Stimulated activated CD8-positive, alpha-beta memory T cell treated with anti-CD3 and anti-CD28 coated beads, Interleukin-4, amount 100 ng/mL, for 4 hours (primary cell): ENCODE data around the gene MED16.
"Not testable (repeated sequence)": the region's sequence is repeated elsewhere in the genome, so short reads cannot be mapped to it uniquely, and the experiment has no call there.

Experiments used
- DNase-seq, 2 donors: peaks; one replicate each; pipeline ENCODE4 v3.0.0-alpha.2; 2020; ENCODE audit warnings: low read depth in 2 of 2, low spot score in 1 of 2

MED16 gene

GRCh38 chr19:855142-855541 lies 37.8 kb downstream of the MED16 start:
- DNase-seq, result no peak

DNA sequence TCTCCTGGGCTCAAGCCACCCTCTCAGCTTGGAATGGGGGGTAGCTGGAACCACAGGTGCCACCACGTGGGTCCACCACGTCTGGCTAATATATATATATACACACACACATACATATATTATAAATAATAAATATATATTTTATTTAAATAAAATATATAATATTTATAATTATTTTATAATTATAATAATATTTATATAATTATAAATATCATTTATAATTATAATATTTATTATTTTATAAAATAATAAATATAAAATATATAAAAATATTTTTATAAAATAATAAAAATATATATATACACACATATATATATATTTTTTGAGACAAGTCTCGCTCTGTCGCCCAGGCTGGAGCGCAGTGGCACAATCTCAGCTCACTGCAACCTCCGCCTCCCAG lies 38.4 kb downstream of the MED16 start:
- no peak for DNase-seq

DNA sequence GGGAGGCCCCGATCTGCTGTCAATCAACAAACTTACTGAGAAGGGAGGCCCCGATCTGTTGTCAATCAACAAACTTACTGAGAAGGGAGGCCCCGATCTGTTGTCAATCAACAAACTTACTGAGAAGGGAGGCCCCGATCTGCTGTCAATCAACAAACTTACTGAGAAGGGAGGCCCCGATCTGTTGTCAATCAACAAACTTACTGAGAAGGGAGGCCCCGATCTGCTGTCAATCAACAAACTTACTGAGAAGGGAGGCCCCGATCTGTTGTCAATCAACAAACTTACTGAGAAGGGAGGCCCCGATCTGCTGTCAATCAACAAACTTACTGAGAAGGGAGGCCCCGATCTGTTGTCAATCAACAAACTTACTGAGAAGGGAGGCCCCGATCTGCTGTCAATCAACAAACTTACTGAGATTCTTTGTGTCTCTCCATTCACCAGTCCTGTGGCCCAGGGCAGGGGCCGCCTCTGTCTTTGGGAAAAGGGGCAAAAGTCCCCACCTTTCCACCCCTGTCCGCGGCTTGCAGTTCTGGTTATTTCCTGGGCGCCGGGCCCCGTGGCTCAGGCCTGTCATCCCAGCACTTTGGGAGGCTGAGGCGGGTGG lies 39.3 kb downstream of the MED16 start:
- not testable (repeated sequence) for DNase-seq

DNA sequence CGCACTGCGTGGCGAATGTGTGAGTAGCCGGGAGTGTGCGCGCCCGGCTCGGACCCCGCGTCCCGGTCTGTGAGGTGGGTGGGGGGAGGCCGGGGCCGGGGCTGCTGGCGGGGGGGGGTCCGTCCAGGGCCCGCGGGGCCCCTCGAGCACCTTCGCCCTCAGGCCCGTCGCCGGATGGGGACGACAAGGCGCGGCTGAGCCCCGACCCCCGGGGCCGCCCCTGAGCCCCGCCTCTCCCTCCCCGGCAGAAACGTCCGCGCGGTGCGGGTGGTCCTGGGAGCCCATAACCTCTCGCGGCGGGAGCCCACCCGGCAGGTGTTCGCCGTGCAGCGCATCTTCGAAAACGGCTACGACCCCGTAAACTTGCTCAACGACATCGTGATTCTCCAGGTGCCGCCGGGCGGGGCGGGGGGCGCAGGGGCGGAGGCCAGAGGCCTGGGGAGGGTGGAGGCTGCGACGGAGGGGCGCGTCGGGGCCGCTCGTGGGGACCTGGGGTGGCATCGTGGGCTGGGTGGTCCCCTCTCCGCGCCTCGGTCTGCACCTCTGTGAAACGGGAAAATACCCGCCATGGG lies 39.9 kb downstream of the MED16 start:
- DNase-seq, result no peak

DNA sequence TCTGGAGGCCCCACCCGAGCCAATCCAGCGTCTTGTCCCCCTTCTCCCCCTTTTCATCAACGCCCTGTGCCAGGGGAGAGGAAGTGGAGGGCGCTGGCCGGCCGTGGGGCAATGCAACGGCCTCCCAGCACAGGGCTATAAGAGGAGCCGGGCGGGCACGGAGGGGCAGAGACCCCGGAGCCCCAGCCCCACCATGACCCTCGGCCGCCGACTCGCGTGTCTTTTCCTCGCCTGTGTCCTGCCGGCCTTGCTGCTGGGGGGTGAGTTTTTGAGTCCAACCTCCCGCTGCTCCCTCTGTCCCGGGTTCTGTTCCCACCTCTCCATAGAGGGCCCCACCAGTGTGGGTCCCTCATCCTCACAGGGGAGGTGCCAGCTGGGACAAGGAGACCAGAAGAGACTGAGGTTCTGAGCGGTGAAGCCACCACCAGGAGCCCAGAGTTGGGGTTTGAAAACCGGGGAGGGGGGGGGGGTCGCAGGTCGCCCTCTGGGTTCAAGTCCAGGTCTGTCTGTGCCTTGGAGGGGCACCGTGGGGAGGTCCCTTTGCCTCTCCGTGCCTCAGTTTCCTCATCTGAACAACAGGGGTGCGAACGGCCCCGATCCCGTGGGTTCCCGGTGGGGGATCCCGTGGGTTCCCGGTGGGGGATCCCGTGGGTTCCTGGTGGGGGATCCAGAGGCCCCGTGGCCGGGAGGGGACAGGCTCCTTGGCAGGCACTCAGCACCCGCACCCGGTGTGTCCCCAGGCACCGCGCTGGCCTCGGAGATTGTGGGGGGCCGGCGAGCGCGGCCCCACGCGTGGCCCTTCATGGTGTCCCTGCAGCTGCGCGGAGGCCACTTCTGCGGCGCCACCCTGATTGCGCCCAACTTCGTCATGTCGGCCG lies 40.6 kb downstream of the MED16 start, which contains the start of gene ELANE:
TSS of gene ELANE (plus strand) at position 168 of the 878 bp plus-strand sequence. CDS start at position 194, 26 bp downstream.
- no peak for DNase-seq

- DNase-seq, result no peak
These were observed 42.0 kb downstream of the MED16 start for GRCh38 chr19:850979-851335.

GRCh38 chr19:850221-850978 lies 42.6 kb downstream of the MED16 start:
- no peak for DNase-seq

DNA sequence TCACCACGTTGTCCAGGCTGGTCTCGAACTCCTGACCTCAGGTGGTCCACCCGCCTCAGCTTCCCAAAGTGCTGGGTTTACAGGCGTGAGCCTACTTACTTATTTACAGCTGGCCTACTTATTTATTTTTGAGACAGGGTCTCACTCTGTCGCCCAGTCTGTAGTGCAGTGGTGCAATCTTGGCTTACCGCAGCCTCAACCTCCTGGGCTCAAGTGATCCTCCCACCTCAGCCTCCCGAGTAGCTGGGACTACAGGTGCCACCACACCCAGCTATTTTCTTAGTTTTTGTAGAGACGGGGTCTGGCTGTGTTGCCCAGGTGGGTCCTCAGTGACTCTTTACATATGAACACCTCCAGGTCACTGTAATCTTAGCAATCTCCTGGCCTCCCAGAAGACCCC lies 43.8 kb downstream of the MED16 start:
- not testable (repeated sequence) for DNase-seq

DNA sequence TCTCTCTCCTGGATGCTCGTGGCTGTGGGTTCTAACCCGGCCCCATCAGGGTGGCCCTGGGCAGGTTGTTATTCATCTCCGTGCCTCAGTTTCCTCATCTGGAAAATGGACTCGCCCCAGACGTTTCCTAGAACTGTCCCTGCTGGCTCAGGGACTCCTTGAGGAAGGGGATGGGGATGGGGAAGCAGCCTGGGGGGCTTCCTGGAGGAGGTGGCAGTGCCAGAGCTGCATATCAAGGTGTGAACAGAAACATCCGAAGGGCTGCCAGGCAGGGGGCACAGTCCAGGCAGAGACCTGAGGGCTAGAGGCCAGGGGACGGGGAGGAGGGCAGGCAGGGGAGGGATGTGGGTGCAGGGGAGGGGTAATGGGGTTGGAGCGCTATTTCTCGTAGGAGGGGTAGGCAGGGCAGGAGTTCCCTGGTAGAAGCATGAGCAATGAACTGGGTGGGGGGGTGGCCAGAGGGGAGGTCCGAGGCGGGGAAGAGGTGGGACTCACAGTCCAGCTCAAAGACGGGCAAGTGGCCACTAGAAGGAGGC lies 44.5 kb downstream of the MED16 start:
- DNase-seq, result no peak

DNA sequence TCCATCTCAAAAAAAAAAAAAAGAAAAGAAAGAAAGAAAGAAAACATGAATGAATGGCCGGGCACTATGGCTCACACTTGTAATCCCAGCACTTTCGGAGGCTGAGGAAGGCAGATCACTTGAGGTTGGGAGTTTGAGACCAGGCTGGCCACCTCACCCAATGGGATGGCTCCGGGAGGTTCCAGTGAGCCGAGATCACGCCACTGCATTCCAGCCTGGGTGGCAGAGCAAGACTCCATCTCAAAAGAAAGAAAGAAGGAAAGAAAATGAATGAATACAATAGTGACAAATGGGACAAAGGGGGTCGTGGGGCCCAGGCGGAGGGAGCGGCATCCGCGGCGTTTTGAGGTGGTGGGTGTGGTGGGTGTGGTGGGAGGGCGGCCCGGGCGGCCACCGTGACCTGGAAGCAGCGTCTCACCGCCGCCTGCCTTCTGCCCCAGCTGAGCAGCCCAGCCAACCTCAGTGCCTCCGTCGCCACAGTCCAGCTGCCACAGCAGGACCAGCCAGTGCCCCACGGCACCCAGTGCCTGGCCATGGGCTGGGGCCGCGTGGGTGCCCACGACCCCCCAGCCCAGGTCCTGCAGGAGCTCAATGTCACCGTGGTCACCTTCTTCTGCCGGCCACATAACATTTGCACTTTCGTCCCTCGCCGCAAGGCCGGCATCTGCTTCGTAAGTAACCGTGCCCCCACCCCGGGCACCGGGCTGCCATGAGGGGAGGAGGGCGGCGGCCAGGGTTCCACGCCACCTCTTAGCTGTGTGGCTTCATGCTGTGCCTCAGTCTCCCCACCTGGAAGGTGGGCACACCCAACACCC lies 47.1 kb downstream of the MED16 start:
- DNase-seq, result no peak

GRCh38 chr19:844546-844971 lies 48.4 kb downstream of the MED16 start:
- DNase-seq, result no peak

DNA sequence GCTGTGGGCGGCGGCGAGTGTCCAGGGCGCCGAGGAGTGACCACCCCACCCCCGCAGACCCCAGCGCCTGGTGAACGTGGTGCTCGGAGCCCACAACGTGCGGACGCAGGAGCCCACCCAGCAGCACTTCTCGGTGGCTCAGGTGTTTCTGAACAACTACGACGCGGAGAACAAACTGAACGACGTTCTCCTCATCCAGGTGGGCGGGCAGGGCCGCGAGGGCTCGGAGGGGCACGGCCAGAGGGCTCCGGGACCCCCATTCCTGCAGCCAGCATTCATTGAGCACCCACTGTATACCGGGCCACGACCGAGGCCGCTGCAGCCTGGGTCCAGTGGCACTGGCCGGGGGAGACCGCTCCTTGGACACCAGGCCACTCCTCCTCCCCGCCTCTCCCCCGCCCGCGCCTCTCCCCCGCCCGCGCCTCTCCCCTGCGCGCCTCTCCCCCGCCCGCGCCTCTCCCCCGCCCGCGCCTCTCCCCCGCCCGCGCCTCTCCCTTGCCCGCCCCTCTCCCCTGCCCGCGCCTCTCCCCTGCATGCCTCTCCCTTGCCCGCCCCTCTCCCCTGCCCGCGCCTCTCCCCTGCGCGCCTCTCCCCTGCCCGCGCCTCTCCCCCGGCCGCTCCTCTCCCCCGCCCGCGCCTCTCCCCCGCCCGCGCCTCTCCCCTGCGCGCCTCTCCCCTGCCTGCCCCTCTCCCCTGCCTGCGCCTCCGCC lies 49.0 kb downstream of the MED16 start:
- no peak for DNase-seq

DNA sequence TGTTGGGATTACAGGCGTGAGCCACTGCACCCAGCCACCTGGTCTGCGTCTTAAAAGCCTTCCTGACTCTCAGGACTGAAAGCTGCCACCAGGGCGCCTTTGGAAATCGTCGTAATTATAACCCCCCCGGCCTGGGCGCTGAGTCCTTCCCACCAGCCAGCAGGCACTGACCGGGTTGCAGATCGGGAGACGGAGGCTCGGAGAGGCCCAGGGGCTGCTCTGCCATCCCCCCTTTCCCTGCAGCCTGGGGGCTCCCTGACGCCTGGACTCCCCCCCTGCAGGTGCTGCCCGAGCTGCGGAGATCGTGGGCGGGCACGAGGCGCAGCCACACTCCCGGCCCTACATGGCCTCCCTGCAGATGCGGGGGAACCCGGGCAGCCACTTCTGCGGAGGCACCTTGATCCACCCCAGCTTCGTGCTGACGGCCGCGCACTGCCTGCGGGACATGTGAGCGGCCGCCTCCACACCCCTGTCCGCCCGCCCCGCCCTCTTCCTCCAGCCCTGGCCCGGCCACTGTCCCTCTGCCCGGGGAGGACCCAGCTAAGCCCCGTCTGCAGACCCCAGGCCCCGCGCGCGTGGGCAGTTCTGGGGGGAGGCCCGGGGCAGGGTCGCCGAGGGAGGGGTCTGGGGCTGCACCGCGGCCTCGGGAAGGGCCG lies 49.7 kb downstream of the MED16 start:
- no peak for DNase-seq

DNA sequence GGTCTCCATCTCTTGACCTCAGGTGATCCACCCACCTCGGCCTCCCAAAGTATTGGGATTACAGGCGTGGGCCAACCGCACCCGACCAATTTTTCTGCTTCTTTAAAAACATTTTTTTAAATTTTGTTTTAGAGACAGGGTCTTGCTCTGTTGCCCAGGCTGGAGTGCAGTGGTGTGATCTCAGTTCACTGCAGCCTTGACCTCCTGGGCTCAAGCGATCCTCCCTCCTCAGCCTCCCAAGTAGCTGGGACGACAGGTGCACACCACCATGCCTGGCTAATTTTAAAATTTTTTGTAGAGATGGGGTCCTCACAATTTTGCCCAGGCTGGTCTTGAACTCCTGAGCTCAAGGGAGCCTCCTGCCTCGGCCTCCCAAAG lies 50.2 kb downstream of the MED16 start:
- not testable (repeated sequence) for DNase-seq

- no peak for DNase-seq
These were observed 52.3 kb downstream of the MED16 start, which contains the start of gene PRTN3 for GRCh38 chr19:840519-841206. TSS of gene PRTN3 (plus strand) at chr19:840999. CDS start at chr19:841009, 10 bp downstream.

DNA sequence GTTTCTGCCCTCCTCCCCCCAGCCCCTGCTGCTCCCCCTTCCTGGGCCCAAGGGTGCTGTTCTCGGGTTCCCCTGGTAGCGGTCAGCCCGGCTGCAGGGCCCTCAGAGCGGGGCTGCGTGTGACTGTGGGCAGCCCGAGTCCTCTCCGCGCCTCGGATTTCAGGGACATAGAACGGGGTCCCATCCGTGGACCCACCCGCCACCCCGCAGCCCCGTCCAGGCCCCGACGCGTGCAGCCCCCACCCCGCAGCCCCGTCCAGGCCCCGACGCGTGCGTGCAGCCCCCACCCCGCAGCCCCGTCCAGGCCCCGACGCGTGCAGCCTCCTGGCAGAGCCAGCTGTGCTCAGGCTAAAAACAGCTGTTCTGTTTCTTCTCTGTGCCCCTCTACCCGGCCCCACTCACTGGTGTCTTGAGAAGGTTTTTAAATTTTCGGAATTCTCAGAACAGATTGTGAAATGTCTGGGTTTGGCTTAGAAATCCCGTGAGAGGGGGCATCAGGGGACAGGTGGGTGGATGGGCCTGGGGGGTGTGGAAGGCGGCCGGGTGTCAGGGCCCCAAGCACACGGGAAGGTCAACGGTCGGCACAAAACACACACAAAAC lies 57.7 kb downstream of the MED16 start:
- no peak for DNase-seq

DNA sequence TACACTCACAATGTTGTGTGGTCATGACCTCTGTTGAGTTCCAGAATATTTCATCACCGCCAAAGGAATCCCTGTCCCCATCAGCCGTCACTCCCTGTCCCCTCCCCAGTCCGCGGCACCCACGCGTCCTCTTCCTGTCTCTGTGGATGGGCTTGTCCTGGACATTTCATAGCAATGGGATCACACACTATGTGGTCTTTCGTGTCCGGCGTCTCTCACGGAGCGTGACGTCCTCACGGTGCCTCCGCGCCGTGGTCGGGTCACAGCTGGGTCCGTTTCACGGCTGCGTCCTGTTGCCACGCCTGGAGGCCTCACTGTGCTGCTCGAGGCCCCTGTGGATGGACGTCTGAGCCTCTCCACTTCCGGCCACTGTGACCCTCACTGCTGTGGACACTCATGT lies 58.8 kb downstream of the MED16 start:
- no peak for DNase-seq
